Peyer's patch (tissue), 4 donors: ENCODE results near the gene MSI2. TPM values are rescaled to one million over a fixed set of nuclear protein-coding genes. Genes with fewer than 3 reads are reported as not detected.

ENCODE experiments used
- DNase-seq, 3 donors: peaks; one replicate each; pipeline ENCODE4 v3.0.0-alpha.2; 2017 to 2019
- H3K27ac ChIP-seq, 4 donors: fragments of 200-600 bp; sonication (generic); one replicate each; pipeline ENCODE4 v1.5.1; 2016 to 2019
- H3K27me3 ChIP-seq, 2 donors: fragments of 200-600 bp; sonication (generic); one replicate each; pipeline ENCODE4 v1.5.1; 2019
- H3K36me3 ChIP-seq, 3 donors: fragments of 200-600 bp; sonication (generic); one replicate each; pipeline ENCODE4 v1.5.1; 2016 to 2019
- H3K4me1 ChIP-seq, 4 donors: fragments of 200-600 bp; sonication (generic); one replicate each; pipeline ENCODE4 v1.5.1; 2016 to 2019
- H3K4me3 ChIP-seq, 4 donors: fragments of 200-600 bp; sonication (generic); 1 replicate in 3 of 4; 2 replicates in 1 of 4; pipeline ENCODE4 v1.5.1; 2016 to 2019; ENCODE audit warnings: mild to moderate bottlenecking in 1 of 4
- H3K9me3 ChIP-seq, 4 donors: fragments of 200-600 bp; sonication (generic); one replicate each; pipeline ENCODE4 v1.5.1; 2016 to 2019; ENCODE audit warnings: mild to moderate bottlenecking in 1 of 4
- POLR2A ChIP-seq, 2 donors: fragments of 450-650 bp; IDR thresholded peaks; one replicate each; pipeline ENCODE4 v1.5.1; 2017; ENCODE audit warnings: antibody characterized with exemption in 2 of 2, mild to moderate bottlenecking in 2 of 2, moderate library complexity in 2 of 2
- total RNA-seq, 4 donors: library from RNA; depleted of rRNA; stranded (reverse); fragments of >200 nt; gene quantifications; one replicate each; pipeline ENCODE4 v1.1.0, GENCODE V29; 2016
- TF ChIP-seq, protein P1 (sequence below), 6 experiments: fragments of 450-650 bp in 4 of 6; fragments of 200-600 bp in 2 of 6; sonication (generic) in 1 of 6; IDR thresholded peaks; one replicate each; pipeline ENCODE4 v1.5.1; 2017 to 2019; ENCODE audit warnings: antibody characterized with exemption in 6 of 6, mild to moderate bottlenecking in 3 of 6, moderate library complexity in 1 of 6

The MSI2 gene
- total RNA-seq, 4 donors from 2014 or later: 25.9 to 39.0 (median 29.2) TPM

DNA sequence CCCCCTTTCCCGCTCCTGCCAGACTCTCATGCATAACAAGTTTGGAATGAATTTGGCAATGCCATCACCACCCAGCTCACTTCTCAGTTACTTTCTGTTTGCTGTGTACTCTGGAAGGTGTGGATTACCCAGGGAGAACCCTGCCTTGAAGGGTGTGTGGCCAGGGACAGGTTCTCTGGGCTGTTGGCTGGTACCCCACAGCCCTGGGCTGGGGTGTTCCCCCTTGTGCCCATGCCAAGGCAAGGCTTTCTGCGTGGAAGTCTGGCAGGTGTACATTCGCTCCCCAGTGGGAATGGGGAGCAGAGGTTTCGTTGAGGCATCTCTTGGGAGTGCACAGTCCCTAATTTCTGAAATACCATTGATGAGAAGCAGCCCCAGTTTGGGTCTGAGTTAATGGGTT is 301.1 kb downstream of the MSI2 start:
- Histone ChIP-seq H3K27me3 (no peaks in the 10 kb centered on the region), H3K36me3 (no peaks in the 10 kb centered on the region), H3K27ac (no peak overlapping the region), H3K4me3 (no peak overlapping the region), H3K4me1 (no peaks in the 10 kb centered on the region), H3K9me3 (no peaks in the 10 kb centered on the region)
- DNase-seq: no peak
- no peak for TF ChIP-seq POLR2A (IDR thresholded peaks at IDR 0.05)
- TF ChIP-seq, protein P1, sequence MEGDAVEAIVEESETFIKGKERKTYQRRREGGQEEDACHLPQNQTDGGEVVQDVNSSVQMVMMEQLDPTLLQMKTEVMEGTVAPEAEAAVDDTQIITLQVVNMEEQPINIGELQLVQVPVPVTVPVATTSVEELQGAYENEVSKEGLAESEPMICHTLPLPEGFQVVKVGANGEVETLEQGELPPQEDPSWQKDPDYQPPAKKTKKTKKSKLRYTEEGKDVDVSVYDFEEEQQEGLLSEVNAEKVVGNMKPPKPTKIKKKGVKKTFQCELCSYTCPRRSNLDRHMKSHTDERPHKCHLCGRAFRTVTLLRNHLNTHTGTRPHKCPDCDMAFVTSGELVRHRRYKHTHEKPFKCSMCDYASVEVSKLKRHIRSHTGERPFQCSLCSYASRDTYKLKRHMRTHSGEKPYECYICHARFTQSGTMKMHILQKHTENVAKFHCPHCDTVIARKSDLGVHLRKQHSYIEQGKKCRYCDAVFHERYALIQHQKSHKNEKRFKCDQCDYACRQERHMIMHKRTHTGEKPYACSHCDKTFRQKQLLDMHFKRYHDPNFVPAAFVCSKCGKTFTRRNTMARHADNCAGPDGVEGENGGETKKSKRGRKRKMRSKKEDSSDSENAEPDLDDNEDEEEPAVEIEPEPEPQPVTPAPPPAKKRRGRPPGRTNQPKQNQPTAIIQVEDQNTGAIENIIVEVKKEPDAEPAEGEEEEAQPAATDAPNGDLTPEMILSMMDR (IDR thresholded peaks at IDR 0.05): no peak

DNA sequence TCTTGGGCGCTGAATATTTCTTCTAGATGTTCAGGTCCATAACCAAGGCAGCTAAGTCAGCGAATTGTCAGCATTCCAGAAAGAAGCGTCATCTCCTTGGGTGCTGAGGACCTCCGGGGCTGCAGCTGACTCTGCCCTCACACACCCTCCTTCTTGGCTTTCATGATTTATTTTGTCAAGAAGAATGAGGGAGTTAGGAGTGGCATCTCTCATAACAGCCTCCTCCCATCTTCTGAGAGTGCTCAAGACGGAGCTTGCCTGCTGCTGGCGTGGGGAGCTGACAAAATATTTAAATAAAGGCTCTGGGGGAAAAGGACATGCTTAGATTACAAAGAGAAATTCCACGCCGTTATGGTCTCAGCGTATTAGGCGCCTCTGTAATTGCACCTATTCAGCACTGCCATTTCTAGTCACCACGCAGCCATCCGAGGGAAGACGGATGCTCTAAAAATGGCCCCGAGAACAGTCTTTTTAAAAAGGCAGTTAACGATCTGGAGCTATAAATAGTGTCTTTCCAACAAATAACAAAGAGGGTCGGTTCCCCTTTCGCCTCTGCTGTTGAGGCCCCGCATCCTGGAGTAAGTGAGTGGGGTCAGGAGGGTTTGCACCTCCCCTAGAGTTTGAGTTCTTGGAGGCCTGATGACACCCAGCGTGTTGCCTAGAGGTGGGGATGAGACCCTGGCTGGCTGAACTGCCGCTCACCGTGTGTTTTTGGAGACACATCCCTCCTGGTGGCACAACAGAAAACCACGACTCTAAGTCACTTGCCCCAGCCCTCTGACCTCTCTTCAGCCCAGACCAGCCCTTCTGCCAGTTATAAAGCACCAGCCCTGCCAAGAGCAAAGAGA is 301.7 kb downstream of the MSI2 start:
- Histone ChIP-seq H3K27ac (no peak overlapping the region), H3K27me3 (no peaks in the 10 kb centered on the region), H3K4me3 (no peak overlapping the region), H3K4me1 (no peaks in the 10 kb centered on the region), H3K9me3 (no peaks in the 10 kb centered on the region), H3K36me3 (no peaks in the 10 kb centered on the region)
- no peak for DNase-seq
- TF ChIP-seq POLR2A (IDR thresholded peaks at IDR 0.05): no peak
- TF ChIP-seq, protein P1 (IDR thresholded peaks at IDR 0.05): no peak

DNA sequence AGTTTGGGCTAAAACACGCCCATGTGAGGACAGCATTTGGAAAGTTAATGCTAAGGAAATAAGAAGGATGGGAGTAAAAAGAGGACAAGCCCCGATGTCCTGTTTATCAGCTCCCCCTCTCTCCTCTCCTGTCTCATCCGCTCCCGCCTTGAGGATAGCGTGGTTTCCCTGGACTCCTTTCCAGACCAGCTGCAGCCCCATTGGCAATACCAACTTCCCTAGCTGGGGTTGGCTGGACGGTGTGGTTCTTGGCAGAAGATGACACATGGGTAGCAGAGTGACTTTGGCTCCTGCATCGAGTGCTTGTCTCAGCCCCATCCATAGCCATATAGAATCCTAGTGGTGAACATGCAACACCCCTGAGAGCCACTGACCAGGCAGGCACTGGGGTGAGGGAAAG is 302.9 kb downstream of the MSI2 start:
- no peak for DNase-seq
- no peaks in the 10 kb centered on the region for H3K36me3 ChIP-seq
- H3K4me1 ChIP-seq: no peaks in the 10 kb centered on the region
- no peaks in the 10 kb centered on the region for H3K27me3 ChIP-seq
- no peaks in the 10 kb centered on the region for H3K9me3 ChIP-seq
- TF ChIP-seq, protein P1 (IDR thresholded peaks at IDR 0.05): no peak
- TF ChIP-seq POLR2A (IDR thresholded peaks at IDR 0.05): no peak
- no peak overlapping the region for H3K27ac ChIP-seq
- no peak overlapping the region for H3K4me3 ChIP-seq

DNA sequence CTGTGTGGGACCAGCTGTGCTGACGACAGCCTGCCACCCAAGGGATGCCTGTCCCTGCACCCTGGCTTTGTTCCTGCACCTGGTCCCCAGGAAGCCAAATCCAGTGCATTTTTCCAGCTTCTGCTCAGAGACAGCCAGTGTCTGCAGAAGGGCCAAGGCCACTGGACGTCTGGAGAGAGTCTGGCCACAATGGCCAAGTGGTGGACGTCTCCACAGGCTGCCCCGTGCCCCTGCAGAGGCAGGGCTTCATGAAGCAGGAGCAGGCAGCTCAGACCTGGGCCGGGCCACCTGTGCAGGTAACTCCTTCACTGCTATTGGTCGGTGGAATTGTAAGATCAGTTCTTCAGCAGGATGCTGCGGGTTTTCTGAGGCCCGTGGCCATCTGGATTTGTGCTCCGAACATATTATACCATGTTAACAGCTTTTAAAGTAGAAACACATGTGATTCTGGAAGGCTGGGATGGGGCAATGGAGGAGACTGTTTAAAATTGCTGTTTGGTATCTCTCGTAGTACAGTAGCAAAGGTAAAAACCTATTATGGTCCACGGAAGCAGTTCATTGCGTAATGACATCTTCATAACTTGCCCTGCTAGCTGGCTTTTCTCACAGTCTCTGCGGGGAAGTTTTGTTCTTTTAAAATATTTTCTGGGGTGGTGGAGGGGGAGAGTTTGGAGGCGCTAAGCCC is 303.5 kb downstream of the MSI2 start:
- Histone ChIP-seq H3K4me3 (no peak overlapping the region), H3K27me3 (no peaks in the 10 kb centered on the region), H3K27ac (no peak overlapping the region), H3K4me1 (no peaks in the 10 kb centered on the region), H3K36me3 (no peaks in the 10 kb centered on the region), H3K9me3 (no peaks in the 10 kb centered on the region)
- DNase-seq: no peak
- TF ChIP-seq POLR2A (IDR thresholded peaks at IDR 0.05): no peak
- TF ChIP-seq, protein P1 (IDR thresholded peaks at IDR 0.05): no peak

DNA sequence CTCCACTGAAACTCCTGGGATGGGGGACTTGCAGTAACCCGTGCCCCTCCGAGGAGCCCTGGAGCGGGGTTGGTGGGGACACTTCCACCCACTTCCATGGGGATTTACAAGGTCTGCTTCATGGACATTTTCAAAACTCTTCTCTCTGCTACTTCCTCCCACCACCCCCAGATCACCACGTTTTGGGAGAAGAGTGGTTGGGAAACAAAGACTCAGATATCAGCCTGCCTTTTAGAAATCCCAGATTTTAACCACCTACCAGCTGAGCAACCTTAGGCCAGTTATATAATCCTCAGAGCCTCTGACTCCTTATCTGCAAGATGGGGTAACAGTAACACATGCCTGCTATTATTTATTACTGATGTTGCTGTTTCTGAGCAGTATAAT is 304.0 kb downstream of the MSI2 start:
- no peaks in the 10 kb centered on the region for H3K4me1 ChIP-seq
- no peak overlapping the region for H3K27ac ChIP-seq
- no peaks in the 10 kb centered on the region for H3K36me3 ChIP-seq
- TF ChIP-seq POLR2A (IDR thresholded peaks at IDR 0.05): no peak
- TF ChIP-seq, protein P1 (IDR thresholded peaks at IDR 0.05): no peak
- DNase-seq: no peak
- H3K4me3 ChIP-seq: no peak overlapping the region
- H3K27me3 ChIP-seq: no peaks in the 10 kb centered on the region
- no peaks in the 10 kb centered on the region for H3K9me3 ChIP-seq
